DMS153 (cell line): ENCODE results near the gene CDR2.
"Not testable (repeated sequence)": the region's sequence is repeated elsewhere in the genome, so short reads cannot be mapped to it uniquely, and the experiment has no call there.

Source experiments
- DNase-seq: peaks from one replicate; lab custom pipeline; 2025; lab: John Stamatoyannopoulos, UW

The CDR2 gene

DNA sequence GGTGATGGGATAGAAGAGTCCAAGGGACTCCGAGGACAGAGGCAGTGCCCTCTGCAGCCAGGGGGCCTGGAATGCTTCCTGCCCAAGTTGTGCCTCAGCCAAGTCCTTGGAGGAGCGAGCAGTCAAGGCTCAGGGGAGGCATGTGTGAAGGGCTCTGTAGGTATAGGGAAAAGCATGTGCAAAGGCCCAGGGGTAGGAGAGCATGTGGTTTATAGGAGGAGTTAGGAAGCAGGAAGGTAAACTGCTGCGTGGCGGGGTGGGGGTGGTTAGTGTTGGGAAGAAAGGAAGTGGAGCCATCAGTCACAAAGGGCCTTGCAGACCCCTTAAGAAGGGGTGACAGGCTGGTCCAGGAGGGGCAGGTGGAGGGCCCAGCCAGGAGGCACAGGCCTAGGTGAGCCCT, 70.0 kb downstream of the CDR2 start:
- no peak for DNase-seq

DNA sequence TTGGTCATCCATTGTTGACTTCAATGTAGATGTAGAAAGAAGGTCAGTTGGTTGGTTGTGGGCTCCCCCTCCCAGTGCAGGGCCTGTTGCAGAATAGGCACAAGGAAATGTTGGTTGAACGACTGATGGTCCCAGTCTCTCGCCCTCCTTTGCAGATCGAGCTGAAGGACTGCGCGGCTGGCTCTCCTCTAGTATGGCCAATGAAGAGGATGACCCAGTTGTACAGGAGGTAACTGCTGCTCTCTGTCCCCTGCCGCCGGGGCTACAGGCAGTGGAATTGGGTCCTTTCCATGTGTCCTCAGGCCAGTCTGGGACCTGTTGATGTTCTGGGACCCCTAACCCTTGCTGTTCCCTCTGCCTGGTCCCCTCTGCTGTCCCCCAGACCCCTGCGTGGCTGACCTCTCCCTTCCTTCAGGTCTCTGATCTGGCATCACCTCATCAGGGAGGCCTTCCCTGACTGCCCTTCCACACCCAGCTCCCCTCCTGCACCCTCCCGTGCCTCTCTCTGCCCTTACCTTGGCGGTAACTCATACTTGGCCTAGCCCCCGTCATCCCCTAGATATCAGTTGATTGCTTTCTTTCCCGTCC, 71.5 kb downstream of the CDR2 start:
- DNase-seq: no peak

DNA sequence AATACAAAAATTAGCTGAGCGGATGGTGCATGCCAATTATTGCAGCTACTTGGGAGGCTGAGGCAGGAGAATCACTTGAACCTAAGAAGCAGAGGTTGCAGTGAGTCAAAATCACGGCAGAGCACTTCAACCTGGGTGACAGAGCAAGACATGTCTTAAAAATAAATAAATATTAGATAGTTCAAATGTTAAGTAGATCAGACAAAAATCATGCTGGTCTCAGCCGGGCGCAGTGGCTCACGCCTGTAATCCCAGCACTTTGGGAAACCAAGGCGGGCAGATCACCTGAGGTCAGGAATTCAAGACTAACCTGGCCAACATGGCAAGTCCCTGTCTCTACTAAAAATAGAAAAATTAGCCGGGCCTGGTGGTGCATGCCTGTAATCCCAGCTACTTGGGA, 73.0 kb downstream of the CDR2 start:
- DNase-seq: not testable (repeated sequence)

DNA sequence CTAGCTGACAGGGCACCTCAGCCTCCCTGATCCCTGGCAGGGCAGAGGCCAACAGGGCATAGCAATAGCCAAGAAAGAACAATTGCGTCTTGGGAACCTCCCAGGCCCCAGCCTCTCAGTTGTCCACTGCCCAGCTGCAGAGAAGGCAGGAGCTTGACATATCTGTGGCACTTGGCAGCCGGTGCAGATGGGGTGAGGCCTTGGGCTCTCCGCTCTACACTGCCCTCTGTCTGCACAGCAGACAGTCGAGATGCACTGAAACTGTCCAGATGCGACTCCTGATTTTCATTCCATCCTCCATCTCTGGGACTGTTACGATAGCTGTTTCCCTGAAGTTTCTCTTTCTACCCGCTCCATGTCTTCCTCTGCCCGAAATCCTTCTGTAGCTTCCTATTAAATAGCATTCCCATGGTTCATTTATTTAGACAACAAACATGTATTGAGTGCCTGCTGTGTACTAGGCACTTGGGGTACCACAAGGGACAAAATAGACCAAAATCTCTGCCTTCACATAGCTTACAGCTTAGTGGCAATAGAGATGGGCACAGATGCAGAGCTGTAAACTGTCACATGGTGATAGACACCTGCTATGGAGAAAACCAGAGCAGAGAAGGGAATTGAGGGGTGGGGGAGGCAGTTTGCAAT, 73.9 kb downstream of the CDR2 start:
- DNase-seq: peak; percentile 32

DNA sequence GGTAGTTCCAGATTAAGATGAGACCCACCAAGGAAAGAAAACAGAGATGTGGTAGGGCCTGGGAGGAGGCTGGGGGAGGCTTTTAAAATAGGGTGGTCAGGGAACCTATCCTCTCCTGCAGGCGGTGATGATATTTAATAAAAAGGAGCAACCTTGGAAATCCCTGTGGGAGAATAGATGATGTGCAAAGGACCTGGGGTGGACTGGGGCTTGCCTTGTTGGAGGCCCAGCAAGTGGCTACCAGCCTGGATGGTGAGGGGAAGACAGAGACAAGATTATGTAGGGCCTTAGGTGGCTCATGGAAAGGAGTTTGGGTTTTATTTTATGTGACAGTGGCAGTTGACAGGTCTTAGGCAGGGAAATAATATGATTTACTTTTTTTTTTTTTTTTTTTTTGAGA, 75.4 kb downstream of the CDR2 start:
- DNase-seq: no peak

DNA sequence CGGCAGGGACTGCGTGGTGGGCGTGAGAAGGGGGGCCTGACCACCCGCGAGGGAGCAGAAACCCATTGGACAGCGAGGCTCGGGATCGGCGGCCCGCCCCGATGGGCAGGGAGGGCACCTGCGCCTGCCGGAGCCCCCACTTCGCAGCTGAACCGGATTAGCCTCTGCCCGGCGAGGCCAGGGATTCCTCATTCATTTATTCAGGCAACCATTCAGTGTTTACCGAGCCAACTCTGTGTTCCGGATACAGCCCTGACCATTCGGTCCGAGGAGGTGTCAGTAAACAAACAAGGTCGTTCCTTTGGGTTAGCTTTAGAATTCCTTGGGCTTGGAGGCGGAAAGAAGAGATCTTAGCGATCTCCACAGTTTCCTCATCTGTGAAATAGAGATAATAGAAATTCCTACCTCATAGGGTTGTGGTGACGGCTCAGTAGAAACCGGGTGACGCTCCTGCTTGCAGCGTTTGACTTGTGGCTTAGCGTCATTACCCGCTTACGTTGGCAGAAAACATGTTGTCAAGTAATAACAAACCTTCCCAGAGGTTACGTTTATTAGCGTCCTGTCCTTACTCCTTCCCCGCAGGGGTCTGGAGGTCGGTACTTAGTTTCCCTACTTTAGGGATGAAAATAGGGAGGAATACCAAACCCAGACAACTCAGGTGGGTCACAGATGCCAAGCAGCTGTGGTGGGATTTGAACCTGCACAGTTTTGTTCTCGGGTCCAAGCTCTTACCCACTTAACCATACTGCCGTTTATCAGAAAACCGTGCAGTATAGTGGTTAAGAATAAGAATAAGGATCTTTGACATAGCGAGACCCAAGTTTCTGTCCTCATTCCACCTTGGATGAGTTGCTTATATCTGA, 76.3 kb downstream of the CDR2 start:
- DNase-seq: peak; percentile 91

DNA sequence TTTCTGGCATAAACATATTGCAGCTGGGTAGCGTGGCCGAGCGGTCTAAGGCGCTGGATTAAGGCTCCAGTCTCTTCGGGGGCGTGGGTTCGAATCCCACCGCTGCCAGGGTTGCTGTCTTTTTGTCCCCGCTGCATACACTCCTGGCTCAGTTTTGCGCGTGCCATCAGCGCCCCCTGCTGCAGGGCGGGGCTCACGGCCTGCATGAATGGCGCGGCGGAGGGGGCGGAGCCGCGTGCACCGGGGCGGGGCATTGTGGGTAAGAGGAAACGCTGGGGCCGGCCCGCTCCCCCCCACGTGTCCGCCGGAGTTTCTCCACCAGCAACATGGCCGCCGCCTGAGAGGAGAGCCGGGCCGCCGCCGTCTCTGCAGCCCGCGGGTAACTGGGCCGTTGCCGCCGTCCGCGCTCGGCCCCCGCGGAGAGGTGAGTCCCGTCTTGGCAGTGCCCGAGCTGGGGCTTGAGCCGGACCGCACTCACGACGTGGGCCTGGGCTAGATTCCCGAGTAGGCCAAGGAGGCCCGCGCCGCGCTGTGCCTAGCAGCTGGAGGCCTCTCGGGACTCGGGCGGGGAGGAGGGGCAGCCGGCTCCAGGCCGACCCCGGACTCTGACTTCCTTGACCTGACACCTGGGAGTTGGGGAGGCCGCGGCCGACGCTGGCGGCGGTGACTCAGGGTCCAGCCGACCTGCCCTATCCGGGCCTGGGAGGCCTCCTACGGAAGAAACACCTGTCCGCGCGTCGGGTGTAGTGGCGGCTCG, 77.1 kb downstream of the CDR2 start, which contains the start of gene POLR3E:
TSS of gene POLR3E (plus strand) at position 296 of the 757 bp plus-strand sequence. CDS start 5,560 bp downstream, outside the sequence.
- DNase-seq: peak; percentile 93

DNA sequence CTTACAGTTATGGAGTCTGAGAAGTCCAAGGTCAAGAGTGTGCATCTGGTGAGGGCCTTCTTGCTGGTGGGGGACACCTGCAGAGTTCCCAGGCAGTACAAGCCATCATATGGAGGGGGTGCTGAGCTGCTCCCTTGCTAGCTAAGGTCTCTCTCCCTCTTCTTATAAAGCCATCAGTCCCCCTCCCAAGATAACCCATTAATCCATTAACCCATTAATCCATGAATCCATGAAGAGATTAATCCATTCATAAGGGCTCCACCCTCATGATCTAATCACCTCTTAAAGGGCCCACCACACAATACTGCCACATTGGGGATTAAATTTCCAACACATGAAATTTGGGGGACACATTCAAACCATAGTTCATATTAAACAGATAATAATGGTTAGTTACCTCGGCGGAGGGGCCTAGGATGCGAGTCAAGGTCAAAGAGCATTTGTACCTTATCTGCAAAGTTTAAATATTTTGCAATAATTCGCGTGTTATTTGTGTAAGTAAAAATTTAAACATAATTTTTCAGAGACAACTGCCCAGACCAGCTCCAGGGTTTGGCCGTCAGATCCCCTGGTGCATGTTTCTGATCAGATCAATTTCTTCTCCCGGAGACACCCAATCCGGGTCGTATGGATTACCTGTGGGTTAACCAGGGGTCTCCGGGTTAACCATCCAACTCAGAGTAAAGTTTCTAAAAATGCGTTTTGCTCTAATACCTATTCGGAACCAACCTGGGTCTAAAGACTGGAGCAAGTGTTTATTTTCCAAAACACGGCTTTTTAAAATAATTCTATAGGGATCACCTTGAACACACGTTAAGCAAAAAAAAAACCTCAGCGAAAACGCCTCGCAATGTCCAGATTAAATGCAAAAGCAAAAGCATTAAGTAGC, 78.0 kb downstream of the CDR2 start:
- DNase-seq: no peak
